GM19463 (cell line): ENCODE measurements around the gene PCED1B.
"Not testable (repeated sequence)": the region's sequence is repeated elsewhere in the genome, so short reads cannot be mapped to it uniquely, and the experiment has no call there.

Experiments used
- ATAC-seq: cut with Tn5 transposase; IDR thresholded peaks from one replicate; pipeline ENCODE4 v1.9.1; 2021; ENCODE audit warnings: mild to moderate bottlenecking, moderate library complexity; ENCODE audit not compliant: unreplicated experiment

PCED1B gene

GRCh38 chr12:47117305-47117704 lies 37.9 kb downstream of the PCED1B start:
- not testable (repeated sequence) for ATAC-seq

- no peak for ATAC-seq
Measured at GRCh38 chr12:47120736-47121135, 41.3 kb downstream of the PCED1B start.

GRCh38 chr12:47121146-47121545 lies 41.7 kb downstream of the PCED1B start:
- no peak for ATAC-seq

- ATAC-seq, result no peak
Measured at GRCh38 chr12:47122602-47123001, 43.2 kb downstream of the PCED1B start.

GRCh38 chr12:47123730-47124129 lies 44.3 kb downstream of the PCED1B start:
- no peak for ATAC-seq

GRCh38 chr12:47124451-47124850 lies 45.0 kb downstream of the PCED1B start:
- ATAC-seq, result no peak

- no peak for ATAC-seq
Measured at GRCh38 chr12:47126246-47126645, 46.8 kb downstream of the PCED1B start.

- ATAC-seq, result no peak
Measured at GRCh38 chr12:47131011-47131410, 51.6 kb downstream of the PCED1B start.

- no peak for ATAC-seq
Measured at GRCh38 chr12:47134005-47134404, 54.6 kb downstream of the PCED1B start.

GRCh38 chr12:47135578-47135977 lies 56.2 kb downstream of the PCED1B start:
- no peak for ATAC-seq

- ATAC-seq, result no peak
Measured at GRCh38 chr12:47139000-47139681, 59.7 kb downstream of the PCED1B start.

- ATAC-seq, result no peak
Measured at GRCh38 chr12:47141459-47141858, 62.0 kb downstream of the PCED1B start.

- no peak for ATAC-seq
Measured at GRCh38 chr12:47144769-47145168, 65.3 kb downstream of the PCED1B start.

GRCh38 chr12:47145188-47145587 lies 65.8 kb downstream of the PCED1B start:
- no peak for ATAC-seq

GRCh38 chr12:47147739-47148138 lies 68.3 kb downstream of the PCED1B start:
- no peak for ATAC-seq

GRCh38 chr12:47149146-47149545 lies 69.7 kb downstream of the PCED1B start:
- no peak for ATAC-seq

- no peak for ATAC-seq
Measured at GRCh38 chr12:47152095-47152494, 72.7 kb downstream of the PCED1B start.

- no peak for ATAC-seq
Measured at GRCh38 chr12:47155457-47156166, 76.2 kb downstream of the PCED1B start.

GRCh38 chr12:47156167-47156736 lies 76.8 kb downstream of the PCED1B start:
- no peak for ATAC-seq

GRCh38 chr12:47158792-47159191 lies 79.4 kb downstream of the PCED1B start:
- no peak for ATAC-seq

- ATAC-seq, result no peak
Measured at GRCh38 chr12:47159348-47159747, 79.9 kb downstream of the PCED1B start.
